Measurements from ENCODE around the gene ADPRM.

ADPRM gene

GRCh38 chr17:10742431-10742830 is 45.0 kb downstream of the ADPRM start:
- H3K9me3 ChIP-seq (replicated peaks; ENCODE audit: insufficient read depth, low read length), result no peaks in the 10 kb centered on the region
- no peaks in the 10 kb centered on the region for H3K9me2 ChIP-seq (replicated peaks; ENCODE audit: insufficient read depth, low read length)
- H3K79me2 ChIP-seq (ENCODE audit: low read length), result no peaks in the 10 kb centered on the region
- H3F3A ChIP-seq (ENCODE audit: insufficient read depth, low read length), result no peaks in the 10 kb centered on the region
- H3K4me3 ChIP-seq (ENCODE audit: low read length), result no peak overlapping the region
- peaks cover 10% of the 10 kb centered on the region; the same call in 1 of the 2 replicates for H3K27me3 ChIP-seq (replicated peaks; ENCODE audit: insufficient read depth, low read length)
- TF ChIP-seq CTCF (IDR thresholded peaks at IDR 0.05; ENCODE audit: low read length), result no peak
- TF ChIP-seq EZH2 (optimal IDR thresholded peaks at IDR 0.05; ENCODE audit: low read depth, low read length), result no peak
- TF ChIP-seq EZH2phosphoT487 (IDR thresholded peaks at IDR 0.05; ENCODE audit: low read length), result no peak
- H3K36me3 ChIP-seq (replicated peaks; ENCODE audit: insufficient read depth, low read length), result no peaks in the 10 kb centered on the region
- DNase-seq, result no peak
- no peaks in the 10 kb centered on the region for H4K20me1 ChIP-seq (ENCODE audit: insufficient read depth, low read length)
- no peaks in the 10 kb centered on the region for H3K4me1 ChIP-seq (ENCODE audit: low read length)
- no peak overlapping the region for H2AFZ ChIP-seq (ENCODE audit: low read length)
- no peak overlapping the region for H3K9ac ChIP-seq (ENCODE audit: low read length)
- H3K27ac ChIP-seq (ENCODE audit: low read length), result no peak overlapping the region
- H3K4me2 ChIP-seq (ENCODE audit: low read depth, low read length), result no peak overlapping the region

- Histone ChIP-seq H3K27me3 (replicated peaks; ENCODE audit: insufficient read depth, low read length) (peaks cover 3% of the 10 kb centered on the region; the same call in 1 of the 2 replicates), H3K9me2 (replicated peaks; ENCODE audit: insufficient read depth, low read length) (no peaks in the 10 kb centered on the region), H3K9ac (ENCODE audit: low read length) (no peak overlapping the region), H3K4me1 (ENCODE audit: low read length) (no peaks in the 10 kb centered on the region), H3K27ac (ENCODE audit: low read length) (no peak overlapping the region), H3K9me3 (replicated peaks; ENCODE audit: insufficient read depth, low read length) (no peaks in the 10 kb centered on the region), H2AFZ (ENCODE audit: low read length) (no peak overlapping the region), H3F3A (ENCODE audit: insufficient read depth, low read length) (no peaks in the 10 kb centered on the region), H4K20me1 (ENCODE audit: insufficient read depth, low read length) (no peaks in the 10 kb centered on the region), H3K79me2 (ENCODE audit: low read length) (no peaks in the 10 kb centered on the region), H3K36me3 (replicated peaks; ENCODE audit: insufficient read depth, low read length) (no peaks in the 10 kb centered on the region), H3K4me2 (ENCODE audit: low read depth, low read length) (no peak overlapping the region), H3K4me3 (ENCODE audit: low read length) (no peak overlapping the region)
- TF ChIP-seq EZH2 (optimal IDR thresholded peaks at IDR 0.05; ENCODE audit: low read depth, low read length) (no peak), CTCF (IDR thresholded peaks at IDR 0.05; ENCODE audit: low read length) (no peak), EZH2phosphoT487 (IDR thresholded peaks at IDR 0.05; ENCODE audit: low read length) (no peak)
- no peak for DNase-seq
Observed at GRCh38 chr17:10743316-10744009, 46.1 kb downstream of the ADPRM start.

- TF ChIP-seq EZH2phosphoT487 (IDR thresholded peaks at IDR 0.05; ENCODE audit: low read length) (no peak), CTCF (IDR thresholded peaks at IDR 0.05; ENCODE audit: low read length) (no peak), EZH2 (optimal IDR thresholded peaks at IDR 0.05; ENCODE audit: low read depth, low read length) (no peak)
- no peak overlapping the region for H3K4me3 ChIP-seq (ENCODE audit: low read length)
- H3K4me1 ChIP-seq (ENCODE audit: low read length), result no peaks in the 10 kb centered on the region
- no peak overlapping the region for H2AFZ ChIP-seq (ENCODE audit: low read length)
- H3K4me2 ChIP-seq (ENCODE audit: low read depth, low read length), result no peak overlapping the region
- no peaks in the 10 kb centered on the region for H3K9me2 ChIP-seq (replicated peaks; ENCODE audit: insufficient read depth, low read length)
- H3K9ac ChIP-seq (ENCODE audit: low read length), result no peak overlapping the region
- no peak for DNase-seq
- no peak overlapping the region for H3K27ac ChIP-seq (ENCODE audit: low read length)
- H3F3A ChIP-seq (ENCODE audit: insufficient read depth, low read length), result no peaks in the 10 kb centered on the region
- no peaks in the 10 kb centered on the region for H3K9me3 ChIP-seq (replicated peaks; ENCODE audit: insufficient read depth, low read length)
- H3K36me3 ChIP-seq (replicated peaks; ENCODE audit: insufficient read depth, low read length), result no peaks in the 10 kb centered on the region
- no peaks in the 10 kb centered on the region for H4K20me1 ChIP-seq (ENCODE audit: insufficient read depth, low read length)
- H3K27me3 ChIP-seq (replicated peaks; ENCODE audit: insufficient read depth, low read length), result peaks cover 3% of the 10 kb centered on the region; the same call in 1 of the 2 replicates
- no peaks in the 10 kb centered on the region for H3K79me2 ChIP-seq (ENCODE audit: low read length)
Observed at GRCh38 chr17:10744501-10745000, 47.2 kb downstream of the ADPRM start.
